ENCODE data around the gene CCN2. TPM values are rescaled to one million over a fixed set of nuclear protein-coding genes. Genes with fewer than 3 reads are reported as not detected.

The CCN2 gene
- total RNA-seq, 1 experiment from 2014 or later: 20.2 TPM

DNA sequence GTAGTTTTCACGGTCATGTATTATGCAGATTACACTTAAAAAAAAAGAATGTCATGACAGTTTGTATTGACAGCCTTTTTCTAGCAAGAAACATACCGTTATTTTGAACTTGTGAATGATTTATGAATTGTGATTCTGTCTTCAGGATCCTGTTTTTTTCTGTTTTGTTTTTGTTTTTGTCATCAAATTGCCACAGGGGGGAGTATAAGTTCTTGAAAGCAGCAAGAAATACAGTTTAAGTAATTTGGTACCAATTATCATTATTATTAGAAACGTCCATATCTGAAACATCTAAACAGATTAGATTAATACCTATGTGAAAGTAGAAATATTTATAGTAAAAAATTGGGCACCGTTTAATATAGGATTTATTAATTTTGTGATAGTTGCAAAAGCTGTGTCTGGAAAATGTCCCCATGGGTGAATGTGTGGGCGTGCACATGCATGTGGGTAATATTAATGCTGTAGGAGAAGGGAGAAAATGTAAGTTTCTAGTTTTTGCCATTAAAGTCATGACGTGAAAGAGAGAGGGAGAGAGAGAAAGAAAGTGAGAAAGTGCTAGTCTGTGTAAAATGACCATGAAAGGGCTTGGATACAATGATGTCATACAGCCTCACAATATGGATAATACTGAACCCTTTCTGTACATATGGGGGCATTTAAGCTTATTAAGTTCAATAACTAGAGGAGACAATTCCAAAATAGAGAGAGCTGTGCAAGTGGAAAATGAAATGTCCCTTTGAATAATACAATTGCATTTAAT lies 9.4 kb upstream of the CCN2 start:
- no peak for TF ChIP-seq EZH2 (IDR thresholded peaks at IDR 0.05; ENCODE audit: low read depth)
- TF ChIP-seq, protein P1, sequence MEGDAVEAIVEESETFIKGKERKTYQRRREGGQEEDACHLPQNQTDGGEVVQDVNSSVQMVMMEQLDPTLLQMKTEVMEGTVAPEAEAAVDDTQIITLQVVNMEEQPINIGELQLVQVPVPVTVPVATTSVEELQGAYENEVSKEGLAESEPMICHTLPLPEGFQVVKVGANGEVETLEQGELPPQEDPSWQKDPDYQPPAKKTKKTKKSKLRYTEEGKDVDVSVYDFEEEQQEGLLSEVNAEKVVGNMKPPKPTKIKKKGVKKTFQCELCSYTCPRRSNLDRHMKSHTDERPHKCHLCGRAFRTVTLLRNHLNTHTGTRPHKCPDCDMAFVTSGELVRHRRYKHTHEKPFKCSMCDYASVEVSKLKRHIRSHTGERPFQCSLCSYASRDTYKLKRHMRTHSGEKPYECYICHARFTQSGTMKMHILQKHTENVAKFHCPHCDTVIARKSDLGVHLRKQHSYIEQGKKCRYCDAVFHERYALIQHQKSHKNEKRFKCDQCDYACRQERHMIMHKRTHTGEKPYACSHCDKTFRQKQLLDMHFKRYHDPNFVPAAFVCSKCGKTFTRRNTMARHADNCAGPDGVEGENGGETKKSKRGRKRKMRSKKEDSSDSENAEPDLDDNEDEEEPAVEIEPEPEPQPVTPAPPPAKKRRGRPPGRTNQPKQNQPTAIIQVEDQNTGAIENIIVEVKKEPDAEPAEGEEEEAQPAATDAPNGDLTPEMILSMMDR (conservative IDR thresholded peaks at IDR 0.05): peak; percentile 49
- Histone ChIP-seq H3K9me3 (ENCODE audit: insufficient read depth, low read depth) (no peaks in the 10 kb centered on the region), H3K36me3 (ENCODE audit: low read depth) (no peaks in the 10 kb centered on the region), H3K4me3 (no peak overlapping the region), H4K20me1 (ENCODE audit: insufficient read depth) (no peaks in the 10 kb centered on the region), H3K27ac (no peak overlapping the region), H3F3A (ENCODE audit: insufficient read depth, low read depth) (no peaks in the 10 kb centered on the region), H3K4me1 (replicated peaks; ENCODE audit: insufficient read depth) (no peaks in the 10 kb centered on the region), H3K79me2 (ENCODE audit: low read depth) (no peaks in the 10 kb centered on the region), H2AFZ (no peak overlapping the region; the same call in 1 of the 2 replicates), H3K4me2 (no peak overlapping the region), H3K9me2 (ENCODE audit: insufficient read depth) (no peaks in the 10 kb centered on the region), H3K27me3 (ENCODE audit: insufficient read depth, low read depth) (no peaks in the 10 kb centered on the region)
- intact Hi-C loops (cut with micrococcal nuclease; ENCODE audit: unreplicated experiment): no loop called here
- ChIA-PET POLR2A (ENCODE audit: unreplicated experiment) (no interaction called here), CTCF (no interaction called here)
- no TSS peak for BruUV-seq (replicated peaks)
- DNase-seq: no peak

DNA sequence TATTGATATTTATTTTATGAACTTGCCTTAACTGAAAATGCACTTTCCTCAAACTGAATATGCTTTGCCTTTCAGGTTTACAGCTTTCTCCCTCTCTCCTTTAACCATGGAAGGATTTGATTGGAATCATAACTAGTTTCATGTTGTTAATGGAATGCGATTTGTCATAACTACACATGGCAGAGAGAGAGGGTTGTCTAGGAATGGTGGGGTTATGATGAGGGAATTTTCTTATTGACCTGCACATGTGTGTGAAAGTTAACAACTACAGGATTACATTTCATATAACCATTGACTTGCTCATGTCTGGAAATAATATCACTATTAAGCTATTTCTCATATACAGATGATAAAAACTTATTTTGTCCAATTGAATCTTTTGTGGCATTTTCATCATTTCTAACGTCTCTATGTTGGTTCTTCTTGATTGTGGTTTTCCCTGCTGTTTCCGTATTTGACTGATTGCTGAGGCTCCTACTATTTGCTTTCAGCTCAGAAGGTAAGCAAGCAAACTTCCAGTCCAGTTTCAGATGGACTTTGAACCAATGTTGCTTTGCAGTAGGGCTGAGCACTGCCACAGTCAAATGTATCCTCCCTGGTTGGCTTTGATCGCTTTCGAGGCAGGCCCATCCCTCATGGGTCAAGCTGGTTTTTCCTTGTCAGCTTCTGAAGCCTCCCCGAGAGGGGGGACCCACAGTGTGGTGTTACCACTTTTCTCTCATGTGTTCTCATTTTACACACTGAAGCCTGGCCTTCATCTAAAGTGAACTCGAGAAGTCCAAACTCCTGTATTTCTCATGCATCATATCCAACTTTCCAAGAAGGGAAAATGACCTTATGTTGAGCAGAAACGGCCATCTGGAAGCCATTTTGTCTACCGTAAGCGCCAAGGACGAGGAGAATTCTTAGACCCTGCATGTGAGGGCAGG lies 7.6 kb upstream of the CCN2 start:
- no peak overlapping the region for H3K4me3 ChIP-seq
- no peak overlapping the region for H3K27ac ChIP-seq
- peaks cover 10% of the 10 kb centered on the region for H3K4me1 ChIP-seq (replicated peaks; ENCODE audit: insufficient read depth)
- no peaks in the 10 kb centered on the region for H3K9me2 ChIP-seq (ENCODE audit: insufficient read depth)
- BruUV-seq (replicated peaks): no TSS peak
- H3F3A ChIP-seq (ENCODE audit: insufficient read depth, low read depth): no peaks in the 10 kb centered on the region
- CTCF ChIA-PET: no interaction called here
- H3K27me3 ChIP-seq (ENCODE audit: insufficient read depth, low read depth): no peaks in the 10 kb centered on the region
- no peaks in the 10 kb centered on the region for H3K79me2 ChIP-seq (ENCODE audit: low read depth)
- no peak for TF ChIP-seq EZH2 (IDR thresholded peaks at IDR 0.05; ENCODE audit: low read depth)
- TF ChIP-seq, protein P1 (conservative IDR thresholded peaks at IDR 0.05): no peak
- no peaks in the 10 kb centered on the region for H3K36me3 ChIP-seq (ENCODE audit: low read depth)
- POLR2A ChIA-PET (ENCODE audit: unreplicated experiment): no interaction called here
- H2AFZ ChIP-seq: 0 out of 2 replicates have a peak overlapping the region, but pooled peaks have one; percentile 24
- H4K20me1 ChIP-seq (ENCODE audit: insufficient read depth): no peaks in the 10 kb centered on the region
- intact Hi-C loops (cut with micrococcal nuclease; ENCODE audit: unreplicated experiment): loop anchor here (10.0 kb wide), 1 partner anchor 1786 kb away; no protein-coding TSS in a partner anchor
- no peaks in the 10 kb centered on the region for H3K9me3 ChIP-seq (ENCODE audit: insufficient read depth, low read depth)
- no peak overlapping the region for H3K4me2 ChIP-seq
- DNase-seq: no peak

DNA sequence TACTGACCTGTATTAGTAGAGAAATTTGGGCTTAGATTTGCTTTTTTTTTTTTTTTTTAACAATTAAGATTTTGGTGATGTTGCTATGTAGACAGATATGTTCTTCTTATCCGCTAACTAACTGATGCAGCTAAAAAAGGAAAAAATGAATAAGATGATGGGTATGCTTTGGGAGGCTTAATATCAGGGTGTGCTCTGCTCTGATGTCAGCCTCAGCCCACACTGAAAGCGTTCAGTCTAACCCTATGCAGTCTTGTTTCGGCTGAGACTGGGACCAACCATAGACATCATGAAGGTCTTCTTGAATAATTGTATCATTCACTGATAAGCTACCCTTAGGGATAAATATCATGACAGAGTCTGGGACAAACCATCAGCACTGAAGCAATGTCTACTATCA lies 6.9 kb upstream of the CCN2 start:
- H3K9me3 ChIP-seq (ENCODE audit: insufficient read depth, low read depth): no peaks in the 10 kb centered on the region
- H2AFZ ChIP-seq: 0 out of 2 replicates have a peak overlapping the region, but pooled peaks have one; percentile 2
- H3F3A ChIP-seq (ENCODE audit: insufficient read depth, low read depth): no peaks in the 10 kb centered on the region
- H3K36me3 ChIP-seq (ENCODE audit: low read depth): no peaks in the 10 kb centered on the region
- TF ChIP-seq, protein P1 (conservative IDR thresholded peaks at IDR 0.05): no peak
- no peak for TF ChIP-seq EZH2 (IDR thresholded peaks at IDR 0.05; ENCODE audit: low read depth)
- H3K9me2 ChIP-seq (ENCODE audit: insufficient read depth): no peaks in the 10 kb centered on the region
- peaks cover 13% of the 10 kb centered on the region for H3K4me1 ChIP-seq (replicated peaks; ENCODE audit: insufficient read depth)
- CTCF ChIA-PET: no interaction called here
- no peak overlapping the region for H3K4me3 ChIP-seq
- DNase-seq: no peak
- intact Hi-C loops (cut with micrococcal nuclease; ENCODE audit: unreplicated experiment): loop anchor here (10.0 kb wide), 1 partner anchor 1787 kb away; no protein-coding TSS in a partner anchor
- H3K27me3 ChIP-seq (ENCODE audit: insufficient read depth, low read depth): no peaks in the 10 kb centered on the region
- POLR2A ChIA-PET (ENCODE audit: unreplicated experiment): no interaction called here
- H4K20me1 ChIP-seq (ENCODE audit: insufficient read depth): no peaks in the 10 kb centered on the region
- no peak overlapping the region for H3K4me2 ChIP-seq
- H3K79me2 ChIP-seq (ENCODE audit: low read depth): no peaks in the 10 kb centered on the region
- H3K27ac ChIP-seq: no peak overlapping the region
- BruUV-seq (replicated peaks): no TSS peak
